ENCODE data around the gene PLB1.

GRCh38 chr2:28577791-28578680, 82.2 kb downstream of the PLB1 start:
- TF ChIP-seq POLR2AphosphoS5 (IDR thresholded peaks at IDR 0.05; ENCODE audit: insufficient read depth in 1 of 2, low read depth in 1 of 2) (no peak), CTCF (IDR thresholded peaks at IDR 0.05) (no peak)
